Esophagus muscularis mucosa (tissue), 4 donors: Measurements from ENCODE around the gene USP17L22. TPM values are rescaled to one million over a fixed set of nuclear protein-coding genes. Genes with fewer than 3 reads are reported as not detected.

Source experiments
- total RNA-seq, 4 donors: library from RNA; depleted of rRNA; stranded (reverse); fragments of >200 nt; gene quantifications; one replicate each; pipeline versions ENCODE4 v1.1.0 to v1.2.1, GENCODE V29; 2016

Gene USP17L22
- total RNA-seq, 4 donors from 2014 or later, result not detected

Other genes starting within 250 kb of the USP17L22 start
- not detected for gene FAM90A26, start 97.2 kb upstream of the USP17L22 start, total RNA-seq
- not detected for gene USP17L10, start 57.0 kb upstream of the USP17L22 start, total RNA-seq
- not detected for gene USP17L11, start 52.2 kb upstream of the USP17L22 start, total RNA-seq
- not detected for gene USP17L12, start 47.5 kb upstream of the USP17L22 start, total RNA-seq
- gene USP17L13, start 42.7 kb upstream of the USP17L22 start, total RNA-seq, result not detected
- gene USP17L15, start 33.2 kb upstream of the USP17L22 start, total RNA-seq, result not detected
- gene USP17L17, start 23.7 kb upstream of the USP17L22 start, total RNA-seq, result not detected
- not detected for gene USP17L18, start 19.0 kb upstream of the USP17L22 start, total RNA-seq
- not detected for gene USP17L19, start 14.2 kb upstream of the USP17L22 start, total RNA-seq
- not detected for gene USP17L20, start 9.5 kb upstream of the USP17L22 start, total RNA-seq
- gene USP17L21, start 4.7 kb upstream of the USP17L22 start, total RNA-seq, result not detected
- gene USP17L24, start 57.5 kb downstream of the USP17L22 start, total RNA-seq, result not detected
- not detected for gene USP17L25, start 62.3 kb downstream of the USP17L22 start, total RNA-seq
- not detected for gene USP17L26, start 67.0 kb downstream of the USP17L22 start, total RNA-seq
- not detected for gene USP17L5, start 71.8 kb downstream of the USP17L22 start, total RNA-seq
- not detected for gene USP17L27, start 76.5 kb downstream of the USP17L22 start, total RNA-seq
- not detected for gene USP17L28, start 81.3 kb downstream of the USP17L22 start, total RNA-seq
- gene USP17L29, start 86.0 kb downstream of the USP17L22 start, total RNA-seq, result not detected
- not detected for gene USP17L30, start 95.5 kb downstream of the USP17L22 start, total RNA-seq
- gene DEFB131A, start 176.8 kb downstream of the USP17L22 start, total RNA-seq, result not detected